OCI-LY7 (cell line): Measurements from ENCODE around the gene PIWIL1.

Experiments used
- CTCF ChIP-seq: fragments of 200-600 bp; sonication (generic); conservative IDR thresholded peaks from 2 replicates; pipeline ENCODE4 v1.5.1; 2014; ENCODE audit warnings: mild to moderate bottlenecking, antibody characterized with exemption, low read length, moderate library complexity, mixed read lengths
- EZH2phosphoT487 ChIP-seq: fragments of 200-600 bp; sonication (generic); IDR thresholded peaks from 2 replicates; pipeline ENCODE4 v1.6.1; 2018; ENCODE audit warnings: low read depth, borderline replicate concordance, mild to moderate bottlenecking, mixed run types, antibody characterized with exemption, low read length, moderate library complexity, mixed read lengths

- TF ChIP-seq CTCF (no peak), EZH2phosphoT487 (no peak)
Measured at GRCh38 chr12:130345292-130345691, 7.6 kb downstream of the PIWIL1 start.
